ENCODE data around the gene ERCC5.

Gene ERCC5

DNA sequence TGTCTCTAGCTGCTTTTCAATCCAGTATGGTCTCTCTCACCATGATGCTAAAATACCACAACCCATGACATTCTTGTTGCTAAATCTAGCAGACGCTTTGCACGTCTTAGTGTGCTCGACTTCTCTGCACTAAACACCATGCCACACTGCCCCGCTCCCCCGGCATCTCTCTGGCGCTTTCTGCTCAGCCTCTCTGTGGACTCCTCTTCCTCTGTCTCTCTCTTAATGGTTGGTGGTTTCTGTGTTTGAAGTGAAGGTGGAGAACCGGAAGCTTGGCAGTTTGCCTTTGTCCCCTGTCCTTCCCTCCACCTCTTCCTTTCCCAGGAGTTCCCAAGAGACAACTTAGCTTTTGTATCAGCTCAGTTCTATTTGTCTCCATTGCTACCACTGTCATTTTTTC lies 8.8 kb downstream of the ERCC5 start:
- DNase-seq (ENCODE audit: extremely low read depth, low read depth) = no peak
- H3K4me3 ChIP-seq (replicated peaks; ENCODE audit: low read depth, low read length) = no peak overlapping the region
- no peak for TF ChIP-seq CTCF (IDR thresholded peaks at IDR 0.05; ENCODE audit: low read depth, low read length, missing control alignments)

GRCh38 chr13:102856557-102856956 lies 10.7 kb downstream of the ERCC5 start:
- TF ChIP-seq CTCF (IDR thresholded peaks at IDR 0.05; ENCODE audit: low read depth, low read length, missing control alignments) = no peak
- no peak for DNase-seq (ENCODE audit: extremely low read depth, low read depth)

GRCh38 chr13:102862624-102863210 lies 16.9 kb downstream of the ERCC5 start:
- DNase-seq (ENCODE audit: extremely low read depth, low read depth) = no peak
- H3K4me3 ChIP-seq (replicated peaks; ENCODE audit: low read depth, low read length) = no peak overlapping the region
- no peak for TF ChIP-seq CTCF (IDR thresholded peaks at IDR 0.05; ENCODE audit: low read depth, low read length, missing control alignments)

More at GRCh38 chr13:102856557-102856956, 10.7 kb downstream of the ERCC5 start:
- no peak overlapping the region for H3K4me3 ChIP-seq (replicated peaks; ENCODE audit: low read depth, low read length)

- TF ChIP-seq CTCF (IDR thresholded peaks at IDR 0.05; ENCODE audit: low read depth, low read length, missing control alignments) = no peak
- no peak for DNase-seq (ENCODE audit: extremely low read depth, low read depth)
- H3K4me3 ChIP-seq (replicated peaks; ENCODE audit: low read depth, low read length) = no peak overlapping the region
Observed at GRCh38 chr13:102863590-102863989, 17.8 kb downstream of the ERCC5 start.

DNA sequence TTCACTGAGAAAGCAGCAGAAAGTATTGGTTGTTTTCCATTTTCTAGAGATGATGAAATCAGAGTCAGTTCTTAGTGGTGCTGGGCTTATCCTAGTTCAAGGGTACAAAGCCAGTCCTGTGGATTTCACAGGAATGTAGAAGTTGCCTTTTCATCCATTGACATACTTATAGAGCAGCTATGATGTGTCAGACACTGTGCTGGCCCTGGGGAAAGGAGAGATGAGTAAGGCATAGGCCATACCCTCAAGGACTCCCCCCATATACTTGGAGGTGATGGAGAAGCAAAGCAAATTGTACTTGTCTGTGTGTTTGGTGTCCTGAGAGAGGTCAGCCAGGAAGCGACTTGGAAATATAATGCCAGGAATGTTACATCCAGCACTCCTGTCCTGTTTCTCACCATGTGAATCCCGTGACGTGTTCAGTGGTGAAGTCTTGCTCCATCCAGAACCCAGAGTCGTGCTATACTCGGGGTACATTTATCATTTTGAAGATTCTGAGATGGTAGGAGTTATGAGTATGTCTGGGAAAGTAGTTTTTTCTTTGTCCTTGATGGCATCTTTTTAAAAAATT lies 22.6 kb downstream of the ERCC5 start:
- no peak for DNase-seq (ENCODE audit: extremely low read depth, low read depth)
- no peak for TF ChIP-seq CTCF (IDR thresholded peaks at IDR 0.05; ENCODE audit: low read depth, low read length, missing control alignments)
- no peak overlapping the region for H3K4me3 ChIP-seq (replicated peaks; ENCODE audit: low read depth, low read length)

DNA sequence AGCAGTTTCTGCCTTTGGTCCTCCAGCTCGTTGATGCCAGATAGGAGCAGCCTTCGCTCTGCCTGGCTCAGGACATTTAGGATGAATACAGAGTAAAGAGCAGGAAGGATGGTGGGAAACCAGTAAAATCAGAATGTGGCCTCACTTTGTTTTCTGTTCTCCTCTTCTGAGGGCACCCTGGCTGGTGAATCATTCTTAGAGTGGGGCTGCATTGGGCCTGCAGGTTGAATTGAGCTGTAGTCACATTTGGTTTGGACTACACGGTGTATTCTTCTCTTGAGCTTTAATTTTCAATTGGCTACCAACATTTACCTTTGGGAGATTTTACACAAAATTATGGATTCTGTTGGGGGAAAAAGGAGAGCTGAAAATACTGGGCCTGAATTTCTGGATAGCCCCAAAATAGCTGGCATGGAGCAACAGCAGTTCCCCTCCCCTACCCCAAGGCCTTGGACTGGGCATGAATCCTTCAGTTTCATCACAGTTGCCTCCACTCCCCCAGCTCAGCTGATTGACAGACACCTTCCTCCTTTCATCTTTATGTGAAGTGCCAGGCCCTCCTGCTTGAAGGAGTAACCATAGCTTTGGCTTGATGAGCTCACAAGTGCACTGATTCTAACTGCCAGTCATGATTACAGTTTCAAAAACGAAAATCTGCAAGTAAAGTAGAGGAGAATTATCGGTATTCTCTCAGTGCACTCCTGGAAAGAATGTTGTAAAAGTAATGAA lies 24.3 kb downstream of the ERCC5 start:
- no peak overlapping the region for H3K4me3 ChIP-seq (replicated peaks; ENCODE audit: low read depth, low read length)
- no peak for DNase-seq (ENCODE audit: extremely low read depth, low read depth)

More for the DNA sequence above, 24.3 kb downstream of the ERCC5 start:
- TF ChIP-seq CTCF (IDR thresholded peaks at IDR 0.05; ENCODE audit: low read depth, low read length, missing control alignments) = no peak

All from HFF-Myc (cell line).